HuH-7.5 (cell line): ENCODE measurements around the gene OLAH.

Experiments used
- DNase-seq: peaks from one replicate; pipeline ENCODE4 v3.0.0; 2011; ENCODE audit warnings: low spot score

Gene OLAH

GRCh38 chr10:15069230-15069629 lies 25.5 kb downstream of the OLAH start:
- no peak for DNase-seq

- no peak for DNase-seq
Observed at GRCh38 chr10:15072358-15072757, 28.6 kb downstream of the OLAH start.

DNA sequence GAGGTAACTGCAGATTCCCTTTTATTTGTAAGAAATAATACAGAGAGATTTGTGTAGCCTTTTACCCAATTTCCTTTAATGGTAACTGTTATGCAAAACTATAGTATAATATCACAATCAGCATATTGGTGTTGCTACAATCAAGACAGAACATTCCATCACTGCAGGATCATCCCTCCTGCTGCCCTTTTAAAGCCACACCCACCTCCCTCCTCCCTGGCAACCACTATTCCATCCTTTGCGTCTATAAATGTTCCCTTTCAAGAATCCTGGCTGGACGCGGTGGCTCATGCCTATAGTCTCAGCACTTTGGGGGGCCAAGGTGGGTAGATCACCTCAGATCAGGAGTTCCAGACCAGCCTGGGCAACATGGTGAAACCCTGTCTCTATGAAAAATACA lies 31.7 kb downstream of the OLAH start:
- DNase-seq = no peak

GRCh38 chr10:15083674-15084501 lies 40.1 kb downstream of the OLAH start:
- DNase-seq = no peak

- DNase-seq = peak; percentile 24
Observed at GRCh38 chr10:15084502-15084922, 40.8 kb downstream of the OLAH start.

DNA sequence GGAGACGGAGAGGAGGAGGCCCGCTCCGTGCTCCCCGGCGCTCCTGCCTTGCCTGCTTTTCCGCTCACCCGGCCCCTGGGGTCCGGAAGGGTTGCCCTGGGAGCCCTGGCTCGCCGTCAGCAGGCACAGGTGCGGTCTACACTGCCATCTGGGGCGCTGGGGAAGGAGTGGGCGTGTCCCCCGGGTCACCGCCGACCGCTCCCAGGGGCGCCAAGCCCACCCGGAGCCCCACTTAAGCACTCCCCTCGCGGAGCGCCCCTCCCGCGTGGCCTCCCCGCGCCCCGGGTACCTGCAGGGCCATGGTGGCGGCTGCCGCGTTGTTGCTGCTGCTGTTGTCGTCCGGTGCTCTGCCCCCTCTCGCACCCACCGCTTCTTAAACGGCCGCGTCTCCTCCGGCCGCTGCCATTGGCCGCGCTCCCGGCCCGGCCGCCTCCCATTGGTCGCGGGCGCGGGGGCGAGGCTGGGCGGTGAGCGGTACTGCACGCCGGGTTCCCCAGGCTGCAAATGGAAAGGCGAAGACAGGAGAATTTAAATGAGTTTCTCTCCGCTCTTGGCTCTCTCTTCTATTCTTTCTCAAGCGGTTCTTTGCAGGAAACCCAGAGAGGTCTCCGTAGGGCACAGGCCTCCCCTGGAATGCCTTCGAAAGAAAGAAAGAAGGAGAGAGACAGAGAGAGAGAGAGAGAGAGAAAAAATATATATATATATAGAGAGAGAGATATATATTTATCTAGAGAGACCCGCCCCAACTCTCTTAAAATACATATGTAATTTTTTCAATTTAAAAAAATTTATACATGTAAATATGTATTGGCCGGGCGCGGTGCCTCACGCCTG lies 44.9 kb downstream of the OLAH start, which contains the start of gene ACBD7:
Gene ACBD7, minus strand, starts transcription at position 349 of the 834 bp plus-strand sequence. Its CDS starts 48 bp downstream, at position 301.
- peak; percentile 88 for DNase-seq

- DNase-seq = no peak
Observed at GRCh38 chr10:15091418-15091817, 47.7 kb downstream of the OLAH start.

GRCh38 chr10:15092855-15093408 lies 49.2 kb downstream of the OLAH start:
- DNase-seq = no peak

DNA sequence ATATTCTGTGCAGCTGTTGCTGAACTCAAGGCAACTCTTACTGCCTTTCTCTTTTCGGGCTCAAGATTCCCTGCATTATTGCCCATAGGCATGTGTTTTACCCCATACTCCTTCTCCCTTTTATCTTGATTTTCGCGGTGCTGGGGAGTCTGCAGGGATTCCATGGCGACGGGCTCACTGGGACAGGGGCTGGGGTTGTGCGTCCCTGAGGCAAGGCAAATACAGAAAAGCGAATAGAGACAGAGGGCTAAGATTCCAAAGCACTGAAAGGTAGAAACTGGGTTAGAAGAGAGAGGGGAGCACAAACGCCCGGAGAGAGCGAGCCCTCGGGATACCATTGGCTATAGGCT lies 52.9 kb downstream of the OLAH start:
- DNase-seq = no peak

- peak; percentile 92 for DNase-seq
Observed at GRCh38 chr10:15097011-15097812, 53.5 kb downstream of the OLAH start, which contains the start of gene RPP38. Gene RPP38, plus strand, starts transcription at chr10:15097355. Its CDS starts 5,960 bp downstream, at chr10:15103315.

DNA sequence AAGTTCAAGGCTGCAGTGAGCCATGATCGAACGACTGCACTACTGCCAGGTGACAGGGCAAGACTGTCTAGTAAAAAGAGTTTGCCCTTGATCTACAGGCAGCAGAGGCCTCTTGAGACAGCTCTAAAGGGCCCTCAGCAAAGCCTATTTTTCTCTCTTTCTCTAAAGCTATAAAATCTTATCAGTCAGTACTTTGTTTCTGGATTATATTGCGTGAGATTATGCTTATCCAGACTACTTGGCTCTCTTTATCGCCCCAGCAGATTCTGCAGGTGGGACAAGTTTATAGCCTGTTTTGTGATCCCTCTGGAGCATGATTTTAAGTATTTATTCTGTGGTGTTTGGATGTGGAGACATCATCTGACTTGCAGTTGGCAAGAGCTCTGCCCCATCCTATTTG lies 56.1 kb downstream of the OLAH start:
- no peak for DNase-seq

- DNase-seq = no peak
Observed at GRCh38 chr10:15103513-15103912, 59.8 kb downstream of the OLAH start.

DNA sequence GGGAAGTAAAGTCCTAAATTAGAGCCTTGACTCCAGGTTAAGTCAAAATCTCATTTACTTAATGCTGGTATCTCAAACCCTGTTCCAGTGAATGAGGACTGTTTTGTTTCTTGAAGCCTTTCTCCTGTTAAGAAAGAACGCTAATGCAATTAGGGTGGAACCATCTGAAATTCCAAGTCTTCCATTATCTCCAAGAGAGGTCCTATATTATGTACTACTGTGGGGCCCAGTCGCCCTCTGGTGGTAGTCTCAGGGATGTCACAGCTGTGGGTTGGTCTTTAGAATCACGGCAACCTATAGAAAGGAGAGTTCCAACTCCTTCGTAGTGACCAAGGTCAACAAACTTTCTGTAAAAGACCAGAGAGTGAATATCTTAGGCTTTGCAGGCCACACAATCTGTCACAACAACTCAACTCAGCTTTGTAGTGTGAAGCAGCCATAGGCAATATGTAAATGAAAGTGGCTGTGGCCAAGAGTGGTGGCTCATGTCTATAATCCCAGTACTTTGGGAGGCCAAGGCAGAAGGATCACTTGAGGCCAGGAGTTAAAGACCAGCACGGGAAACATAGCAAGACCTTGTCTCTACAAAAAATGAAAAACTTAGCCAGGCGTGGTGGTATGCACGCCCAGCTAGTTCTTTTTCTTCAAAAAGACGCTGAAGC lies 62.7 kb downstream of the OLAH start:
- DNase-seq = peak; percentile 41

DNA sequence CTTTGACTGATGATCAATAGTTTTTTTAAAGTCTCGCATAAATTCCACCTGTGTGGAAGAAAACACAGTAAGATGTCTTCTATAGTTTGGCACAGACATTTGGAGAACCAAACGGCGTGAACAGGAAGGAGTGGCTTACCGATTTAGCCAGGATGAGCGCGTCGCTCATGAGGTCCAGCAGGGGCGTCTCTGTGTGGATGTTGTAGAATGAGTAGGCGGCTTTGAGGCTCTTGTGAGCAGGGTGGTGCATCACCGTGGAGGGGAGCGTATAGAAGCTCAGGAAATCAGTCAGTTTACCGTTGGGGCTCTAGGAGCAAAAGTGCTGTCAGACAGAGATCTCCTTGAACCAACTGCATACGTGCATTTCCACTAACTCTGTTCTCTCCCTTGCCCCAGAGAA lies 68.9 kb downstream of the OLAH start:
- no peak for DNase-seq

GRCh38 chr10:15113766-15114165 lies 70.0 kb downstream of the OLAH start:
- no peak for DNase-seq

GRCh38 chr10:15116225-15116624 lies 72.5 kb downstream of the OLAH start:
- no peak for DNase-seq

DNA sequence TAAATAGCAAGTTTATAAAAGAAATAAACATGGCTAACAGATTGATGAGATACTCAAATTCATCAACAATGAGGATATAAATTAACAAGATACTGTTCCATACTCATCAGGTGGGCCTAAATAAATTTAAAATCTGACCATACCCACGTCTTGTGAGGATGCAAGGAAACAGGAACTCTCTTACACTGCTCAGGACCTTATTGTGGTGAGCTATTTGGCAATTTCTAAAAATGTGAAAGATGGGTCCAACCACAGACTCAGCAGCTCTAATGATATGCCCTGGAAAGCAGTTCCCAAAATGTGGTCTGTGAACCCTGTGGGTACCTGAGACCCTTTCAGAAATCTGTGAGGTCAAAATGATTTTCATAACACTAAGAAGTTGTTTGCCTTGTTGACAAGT lies 74.9 kb downstream of the OLAH start:
- DNase-seq = no peak

- no peak for DNase-seq
Observed at GRCh38 chr10:15120523-15120922, 76.8 kb downstream of the OLAH start.

GRCh38 chr10:15121707-15122106 lies 78.0 kb downstream of the OLAH start:
- DNase-seq = no peak

DNA sequence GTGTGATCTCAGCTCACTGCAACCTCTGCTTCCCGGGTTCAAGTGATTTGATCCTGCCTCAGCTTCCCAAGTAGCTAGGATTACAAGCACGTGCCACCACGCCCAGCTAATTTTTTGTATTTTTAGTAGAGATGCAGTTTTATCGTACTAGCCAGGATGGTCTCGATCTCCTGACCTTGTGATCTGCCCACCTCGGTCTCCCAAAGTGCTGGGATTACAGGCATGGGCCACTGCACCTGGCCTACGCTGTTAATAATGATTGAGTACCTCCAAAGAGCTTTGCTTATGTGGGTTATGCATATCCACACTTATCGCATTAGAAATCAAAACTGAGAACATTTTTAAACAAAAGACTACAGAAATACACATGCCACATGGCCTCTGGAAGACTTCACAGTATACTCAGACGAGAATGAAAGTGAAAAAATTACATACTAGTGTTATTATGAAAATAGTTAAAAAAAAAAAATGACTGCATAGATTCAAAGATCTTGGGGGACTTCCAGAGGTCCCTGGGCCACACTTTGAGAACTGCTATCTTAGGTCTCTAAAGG lies 78.8 kb downstream of the OLAH start:
- no peak for DNase-seq
